ENCODE measurements around the gene DCDC2C. TPM values are rescaled to one million over a fixed set of nuclear protein-coding genes. Genes with fewer than 3 reads are reported as not detected.

DCDC2C gene
- total RNA-seq, 2 donors from 2014 or later, result not detected

DNA sequence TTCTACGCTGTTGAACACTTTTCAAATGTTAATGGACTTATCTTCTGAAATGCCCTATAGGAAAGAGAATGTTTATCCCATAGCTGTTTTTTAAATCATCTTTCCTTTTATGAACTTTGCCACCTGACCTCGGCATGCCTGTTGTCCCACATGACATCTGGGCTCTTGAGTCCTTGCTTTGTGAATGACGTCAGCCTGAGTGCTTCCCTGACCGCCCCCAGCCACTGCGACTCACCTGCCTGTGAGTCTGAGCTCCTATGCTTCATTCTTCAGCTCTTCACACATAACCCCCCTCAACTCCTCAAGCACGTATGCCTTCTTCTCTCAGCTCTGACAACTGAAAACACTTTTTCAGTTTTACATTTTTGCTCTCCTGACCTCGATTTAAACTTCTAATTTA is 166.8 kb downstream of the DCDC2C start:
- DNase-seq, result no peak
- H3K36me3 ChIP-seq, result no peaks in the 10 kb centered on the region
- intact Hi-C loops (cut with DNase I), result no loop called here
- H3K4me3 ChIP-seq, result no peak overlapping the region
- no peaks in the 10 kb centered on the region for H3K27me3 ChIP-seq
- H3K27ac ChIP-seq, result no peak overlapping the region
- TF ChIP-seq, protein P1, sequence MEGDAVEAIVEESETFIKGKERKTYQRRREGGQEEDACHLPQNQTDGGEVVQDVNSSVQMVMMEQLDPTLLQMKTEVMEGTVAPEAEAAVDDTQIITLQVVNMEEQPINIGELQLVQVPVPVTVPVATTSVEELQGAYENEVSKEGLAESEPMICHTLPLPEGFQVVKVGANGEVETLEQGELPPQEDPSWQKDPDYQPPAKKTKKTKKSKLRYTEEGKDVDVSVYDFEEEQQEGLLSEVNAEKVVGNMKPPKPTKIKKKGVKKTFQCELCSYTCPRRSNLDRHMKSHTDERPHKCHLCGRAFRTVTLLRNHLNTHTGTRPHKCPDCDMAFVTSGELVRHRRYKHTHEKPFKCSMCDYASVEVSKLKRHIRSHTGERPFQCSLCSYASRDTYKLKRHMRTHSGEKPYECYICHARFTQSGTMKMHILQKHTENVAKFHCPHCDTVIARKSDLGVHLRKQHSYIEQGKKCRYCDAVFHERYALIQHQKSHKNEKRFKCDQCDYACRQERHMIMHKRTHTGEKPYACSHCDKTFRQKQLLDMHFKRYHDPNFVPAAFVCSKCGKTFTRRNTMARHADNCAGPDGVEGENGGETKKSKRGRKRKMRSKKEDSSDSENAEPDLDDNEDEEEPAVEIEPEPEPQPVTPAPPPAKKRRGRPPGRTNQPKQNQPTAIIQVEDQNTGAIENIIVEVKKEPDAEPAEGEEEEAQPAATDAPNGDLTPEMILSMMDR (IDR thresholded peaks at IDR 0.05), result no peak
- no peaks in the 10 kb centered on the region for H3K4me1 ChIP-seq
- H3K9me3 ChIP-seq, result no peaks in the 10 kb centered on the region
- H3K9ac ChIP-seq (ENCODE audit: low read depth in 2 of 2, low read length in 2 of 2), result no peak overlapping the region

DNA sequence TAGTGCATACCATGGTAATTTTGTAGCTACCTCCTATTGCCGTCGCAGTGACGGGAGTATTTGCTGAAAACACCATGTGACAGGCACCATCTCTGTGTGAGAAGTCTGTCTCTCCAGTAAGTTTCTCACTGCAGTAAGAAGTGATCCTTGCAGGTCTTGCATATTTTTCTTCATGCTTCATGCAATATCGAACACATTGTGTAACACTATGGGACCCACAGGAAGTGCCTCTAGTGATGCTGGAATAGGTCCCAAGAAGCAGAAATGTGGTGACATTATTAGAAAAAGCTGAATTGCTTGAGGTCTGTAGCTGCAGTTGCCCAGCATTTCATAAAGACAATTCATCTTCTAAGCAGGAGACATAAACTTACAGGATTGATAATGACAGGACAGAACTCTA is 167.6 kb downstream of the DCDC2C start:
- intact Hi-C loops (cut with DNase I), result no loop called here
- TF ChIP-seq, protein P1 (IDR thresholded peaks at IDR 0.05), result no peak
- no peaks in the 10 kb centered on the region for H3K9me3 ChIP-seq
- DNase-seq, result no peak
- no peak overlapping the region for H3K9ac ChIP-seq (ENCODE audit: low read depth in 2 of 2, low read length in 2 of 2)
- no peak overlapping the region for H3K27ac ChIP-seq
- no peaks in the 10 kb centered on the region for H3K27me3 ChIP-seq
- H3K36me3 ChIP-seq, result no peaks in the 10 kb centered on the region
- H3K4me3 ChIP-seq, result no peak overlapping the region
- H3K4me1 ChIP-seq, result no peaks in the 10 kb centered on the region

DNA sequence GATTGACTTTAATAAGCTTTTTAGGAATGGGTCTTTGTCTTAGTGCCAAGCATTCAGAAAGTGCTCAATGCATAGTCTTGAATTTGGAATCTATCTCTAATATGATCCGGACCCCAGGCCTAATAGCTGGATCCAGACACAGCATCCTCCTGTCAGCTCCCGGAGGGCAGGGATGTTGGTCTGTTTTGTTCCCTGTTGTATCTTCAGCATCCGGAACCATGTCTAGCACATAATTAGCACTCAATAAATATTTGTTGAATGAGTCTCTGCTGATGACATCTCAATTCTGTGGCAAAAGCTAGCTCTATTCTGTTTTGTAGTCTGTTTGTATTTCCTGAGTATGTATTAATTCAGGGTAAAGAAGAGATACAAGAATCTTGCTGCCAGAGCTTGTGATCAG is 169.1 kb downstream of the DCDC2C start:
- Histone ChIP-seq H3K9me3 (no peaks in the 10 kb centered on the region), H3K36me3 (no peaks in the 10 kb centered on the region), H3K9ac (ENCODE audit: low read depth in 2 of 2, low read length in 2 of 2) (no peak overlapping the region), H3K4me3 (no peak overlapping the region), H3K27me3 (no peaks in the 10 kb centered on the region), H3K27ac (no peak overlapping the region), H3K4me1 (no peaks in the 10 kb centered on the region)
- DNase-seq, result no peak
- TF ChIP-seq, protein P1 (IDR thresholded peaks at IDR 0.05), result no peak
- intact Hi-C loops (cut with DNase I), result no loop called here

DNA sequence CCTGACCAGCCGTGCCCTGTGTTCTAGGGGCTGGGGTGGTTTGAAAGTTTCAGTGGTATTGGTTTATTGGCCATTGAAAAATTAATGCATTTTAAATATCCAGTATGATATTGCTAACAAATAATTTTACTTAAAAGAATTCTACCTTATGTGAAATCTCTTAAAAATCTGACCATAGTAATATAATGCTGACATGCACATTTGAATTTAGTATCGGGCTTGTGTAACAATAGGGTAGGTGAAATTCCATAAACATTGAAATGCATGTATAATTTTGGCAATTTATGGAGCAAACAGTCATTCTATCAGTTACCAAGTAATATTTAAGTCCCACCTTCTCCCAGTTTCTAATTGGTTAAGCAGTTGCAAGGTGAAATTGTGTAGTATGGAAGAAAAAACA is 170.5 kb downstream of the DCDC2C start:
- Histone ChIP-seq H3K4me1 (no peaks in the 10 kb centered on the region), H3K9me3 (no peaks in the 10 kb centered on the region), H3K27me3 (no peaks in the 10 kb centered on the region), H3K9ac (ENCODE audit: low read depth in 2 of 2, low read length in 2 of 2) (no peak overlapping the region), H3K36me3 (no peaks in the 10 kb centered on the region), H3K4me3 (no peak overlapping the region), H3K27ac (no peak overlapping the region)
- intact Hi-C loops (cut with DNase I), result no loop called here
- no peak for DNase-seq
- TF ChIP-seq, protein P1 (IDR thresholded peaks at IDR 0.05), result no peak

DNA sequence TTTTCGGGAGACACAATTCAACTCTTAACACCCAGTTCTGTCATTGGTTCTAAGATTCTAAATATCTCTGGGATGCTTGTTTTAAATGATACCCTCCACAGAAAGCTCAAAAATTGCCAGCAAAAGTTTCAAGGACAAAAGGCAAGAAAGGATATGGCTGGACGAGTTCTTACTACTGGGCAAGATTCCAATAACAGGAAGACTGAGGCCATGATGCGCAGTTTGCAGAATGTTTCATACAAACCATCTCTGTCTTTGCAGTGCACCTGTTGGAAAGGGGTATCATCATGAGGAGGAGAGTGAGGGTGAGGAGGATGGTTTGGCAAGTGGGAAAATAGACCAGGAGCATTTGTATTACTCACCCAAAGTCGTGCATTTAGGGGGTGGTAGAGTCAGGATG is 172.8 kb downstream of the DCDC2C start:
- H3K27ac ChIP-seq, result no peak overlapping the region
- no peaks in the 10 kb centered on the region for H3K9me3 ChIP-seq
- no peak overlapping the region for H3K4me3 ChIP-seq
- no peaks in the 10 kb centered on the region for H3K36me3 ChIP-seq
- intact Hi-C loops (cut with DNase I), result no loop called here
- TF ChIP-seq, protein P1 (IDR thresholded peaks at IDR 0.05), result no peak
- H3K9ac ChIP-seq (ENCODE audit: low read depth in 2 of 2, low read length in 2 of 2), result no peak overlapping the region
- no peaks in the 10 kb centered on the region for H3K4me1 ChIP-seq
- no peak for DNase-seq
- no peaks in the 10 kb centered on the region for H3K27me3 ChIP-seq

DNA sequence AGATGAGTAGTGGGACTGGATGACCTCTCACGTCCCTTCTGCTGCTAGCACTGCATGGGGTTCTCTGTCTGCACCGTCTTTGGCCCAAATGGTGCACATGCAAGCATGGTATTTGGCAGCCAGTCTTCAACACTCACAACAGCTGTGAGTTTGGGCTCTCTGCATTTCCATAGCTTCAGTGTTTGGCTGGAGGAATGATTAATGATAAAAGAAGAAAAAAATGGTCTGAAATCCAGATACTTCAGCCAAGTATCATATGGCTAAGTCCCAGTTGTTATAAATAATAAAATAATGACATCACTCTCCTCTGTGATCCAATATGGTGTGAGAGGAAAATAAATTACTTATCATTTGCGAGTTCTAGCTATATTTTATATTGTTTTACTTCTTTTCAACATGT is 173.3 kb downstream of the DCDC2C start:
- no peak overlapping the region for H3K4me3 ChIP-seq
- intact Hi-C loops (cut with DNase I), result no loop called here
- no peak for DNase-seq

More for the DNA sequence above, 173.3 kb downstream of the DCDC2C start:
- Histone ChIP-seq H3K27me3 (no peaks in the 10 kb centered on the region), H3K9me3 (no peaks in the 10 kb centered on the region), H3K27ac (no peak overlapping the region), H3K36me3 (no peaks in the 10 kb centered on the region), H3K9ac (ENCODE audit: low read depth in 2 of 2, low read length in 2 of 2) (no peak overlapping the region), H3K4me1 (no peaks in the 10 kb centered on the region)
- TF ChIP-seq, protein P1 (IDR thresholded peaks at IDR 0.05), result no peak
